ENCODE data around the gene CXCL17. TPM values are rescaled to one million over a fixed set of nuclear protein-coding genes. Genes with fewer than 3 reads are reported as not detected.
A peak's percentile ranks its signal among the peaks of the same experiment; 100 is the strongest.

The CXCL17 gene
- total RNA-seq, 1 experiment from 2014 or later, result 0.34 TPM

GRCh38 chr19:42440357-42441048 lies 2.2 kb downstream of the CXCL17 start:
- DNase-seq (ENCODE audit: low read depth, low spot score), result peak; percentile 78
- in situ Hi-C loops (cut with HindIII; ENCODE audit: low pct_unique_long_range_greater_than_20kb, low sequenced_read_pairs), result no loop called here

- in situ Hi-C loops (cut with HindIII; ENCODE audit: low pct_unique_long_range_greater_than_20kb, low sequenced_read_pairs), result no loop called here
- peak; percentile 58 for DNase-seq (ENCODE audit: low read depth, low spot score)
Observed at GRCh38 chr19:42436006-42436405, 6.7 kb downstream of the CXCL17 start.

- DNase-seq (ENCODE audit: low read depth, low spot score), result no peak
- in situ Hi-C loops (cut with HindIII; ENCODE audit: low pct_unique_long_range_greater_than_20kb, low sequenced_read_pairs), result no loop called here
Observed at GRCh38 chr19:42435316-42435715, 7.4 kb downstream of the CXCL17 start.

GRCh38 chr19:42433503-42434260 lies 9.1 kb downstream of the CXCL17 start:
- DNase-seq (ENCODE audit: low read depth, low spot score), result peak; percentile 79
- in situ Hi-C loops (cut with HindIII; ENCODE audit: low pct_unique_long_range_greater_than_20kb, low sequenced_read_pairs), result no loop called here

DNA sequence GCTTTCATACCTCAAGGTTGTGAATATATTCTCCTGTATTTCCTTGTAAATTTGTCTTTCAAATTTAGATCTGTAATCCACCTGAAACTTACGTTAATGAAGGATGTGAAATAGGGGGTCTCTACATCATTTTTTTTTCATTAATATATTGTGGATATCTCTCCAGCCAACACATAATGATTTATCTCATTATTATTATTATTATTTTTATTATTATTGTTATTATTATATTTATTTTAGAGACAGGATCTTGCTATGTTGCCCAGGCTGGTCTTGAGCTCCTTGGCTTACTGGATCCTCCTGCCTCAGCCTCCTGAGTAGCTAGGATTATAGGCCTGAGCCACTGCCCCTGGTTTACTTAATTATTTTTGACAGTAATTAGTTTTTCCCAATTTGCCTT lies 11.3 kb downstream of the CXCL17 start:
- DNase-seq (ENCODE audit: low read depth, low spot score), result no peak
- in situ Hi-C loops (cut with HindIII; ENCODE audit: low pct_unique_long_range_greater_than_20kb, low sequenced_read_pairs), result no loop called here

DNA sequence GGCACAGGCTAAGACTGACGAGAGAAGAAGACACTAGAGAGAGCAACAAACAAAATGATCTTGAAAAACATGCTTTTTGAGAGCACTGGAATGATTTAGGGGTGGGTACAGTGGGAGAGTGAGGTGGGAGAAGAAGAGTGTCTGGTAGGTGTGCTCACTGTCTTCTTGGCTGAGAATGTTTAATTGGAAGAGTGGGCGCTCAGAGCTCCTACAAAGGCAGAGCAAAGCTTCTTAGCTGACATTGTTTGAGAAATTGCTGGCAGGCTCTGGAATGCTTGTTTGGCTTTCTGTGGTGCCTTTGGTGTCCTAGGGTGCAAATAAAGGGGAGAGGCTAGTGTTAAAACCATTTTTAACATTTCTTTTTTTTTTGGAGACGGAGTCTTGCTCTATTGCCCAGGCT lies 14.1 kb downstream of the CXCL17 start:
- in situ Hi-C loops (cut with HindIII; ENCODE audit: low pct_unique_long_range_greater_than_20kb, low sequenced_read_pairs), result no loop called here
- no peak for DNase-seq (ENCODE audit: low read depth, low spot score)

DNA sequence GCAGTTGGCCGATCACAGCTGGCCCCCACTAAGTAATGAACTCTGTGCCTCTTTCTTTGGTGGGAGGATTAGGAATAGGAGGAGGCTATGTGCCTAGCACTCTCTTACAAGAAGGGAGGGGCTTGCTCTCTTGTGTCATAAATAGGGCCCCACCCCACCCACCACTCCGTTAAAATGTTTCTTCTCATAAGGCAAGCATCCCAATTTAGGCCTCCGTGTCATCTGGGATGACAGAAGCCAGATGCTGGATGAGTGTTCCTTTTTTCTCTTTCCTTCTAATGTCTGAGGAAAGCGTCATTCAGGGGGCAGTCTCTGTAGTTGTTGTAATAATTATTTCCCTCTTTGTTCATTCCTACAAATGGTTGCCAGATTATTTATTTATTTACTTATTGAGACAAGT lies 15.4 kb downstream of the CXCL17 start, which contains the start of gene LIPE:
LIPE (minus strand) TSS at position 76 of the 400 bp plus-strand sequence. CDS start 239 bp downstream, outside the sequence.
- in situ Hi-C loops (cut with HindIII; ENCODE audit: low pct_unique_long_range_greater_than_20kb, low sequenced_read_pairs), result no loop called here

DNA sequence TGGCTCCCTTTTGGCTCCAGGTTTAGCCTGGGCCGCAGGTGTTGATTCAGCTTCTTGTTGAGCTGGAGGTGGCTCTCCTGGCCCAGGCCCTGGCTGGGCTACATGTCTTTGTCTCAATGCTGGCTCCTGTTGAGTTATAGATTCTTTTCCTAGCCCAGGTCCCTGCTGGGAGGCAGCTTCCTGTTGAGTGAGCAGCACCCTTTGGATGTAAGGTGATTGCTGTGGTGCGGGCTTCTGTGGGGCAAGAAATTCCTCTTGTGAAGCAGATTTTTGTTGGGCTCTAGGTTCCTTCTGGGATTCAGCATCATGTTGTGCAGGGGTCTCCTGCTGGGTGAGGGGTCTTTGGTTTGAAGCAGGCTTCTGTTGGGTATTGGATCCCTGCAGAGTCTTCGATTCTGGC lies 16.1 kb downstream of the CXCL17 start:
- DNase-seq (ENCODE audit: low read depth, low spot score), result no peak
- in situ Hi-C loops (cut with HindIII; ENCODE audit: low pct_unique_long_range_greater_than_20kb, low sequenced_read_pairs), result no loop called here

More for the DNA sequence above, 15.4 kb downstream of the CXCL17 start, which contains the start of gene LIPE:
- DNase-seq (ENCODE audit: low read depth, low spot score), result no peak

DNA sequence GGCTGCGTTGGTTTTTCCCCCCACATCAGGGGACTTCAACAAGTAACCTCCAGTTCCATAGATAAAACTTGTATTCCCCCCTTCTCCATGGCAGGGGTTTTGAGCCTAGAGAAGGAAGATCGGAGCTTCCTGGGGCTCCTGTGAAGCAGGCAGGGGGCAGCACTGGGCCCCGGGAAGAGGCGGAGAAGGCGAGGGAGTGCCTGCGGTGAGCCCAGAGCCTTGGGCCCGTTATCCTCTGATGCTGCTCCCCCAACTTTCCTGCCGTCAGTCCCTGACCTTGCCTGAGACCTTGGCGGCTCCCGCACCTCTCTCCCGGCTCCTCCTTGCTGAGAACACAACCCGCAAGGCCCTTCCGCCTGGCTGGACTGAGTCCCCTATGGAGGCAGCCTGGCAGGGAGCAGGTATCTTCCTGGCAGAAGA lies 18.0 kb downstream of the CXCL17 start:
- DNase-seq (ENCODE audit: low read depth, low spot score), result no peak
- in situ Hi-C loops (cut with HindIII; ENCODE audit: low pct_unique_long_range_greater_than_20kb, low sequenced_read_pairs), result no loop called here

GRCh38 chr19:42424345-42424707 lies 18.4 kb downstream of the CXCL17 start:
- in situ Hi-C loops (cut with HindIII; ENCODE audit: low pct_unique_long_range_greater_than_20kb, low sequenced_read_pairs), result no loop called here
- no peak for DNase-seq (ENCODE audit: low read depth, low spot score)

DNA sequence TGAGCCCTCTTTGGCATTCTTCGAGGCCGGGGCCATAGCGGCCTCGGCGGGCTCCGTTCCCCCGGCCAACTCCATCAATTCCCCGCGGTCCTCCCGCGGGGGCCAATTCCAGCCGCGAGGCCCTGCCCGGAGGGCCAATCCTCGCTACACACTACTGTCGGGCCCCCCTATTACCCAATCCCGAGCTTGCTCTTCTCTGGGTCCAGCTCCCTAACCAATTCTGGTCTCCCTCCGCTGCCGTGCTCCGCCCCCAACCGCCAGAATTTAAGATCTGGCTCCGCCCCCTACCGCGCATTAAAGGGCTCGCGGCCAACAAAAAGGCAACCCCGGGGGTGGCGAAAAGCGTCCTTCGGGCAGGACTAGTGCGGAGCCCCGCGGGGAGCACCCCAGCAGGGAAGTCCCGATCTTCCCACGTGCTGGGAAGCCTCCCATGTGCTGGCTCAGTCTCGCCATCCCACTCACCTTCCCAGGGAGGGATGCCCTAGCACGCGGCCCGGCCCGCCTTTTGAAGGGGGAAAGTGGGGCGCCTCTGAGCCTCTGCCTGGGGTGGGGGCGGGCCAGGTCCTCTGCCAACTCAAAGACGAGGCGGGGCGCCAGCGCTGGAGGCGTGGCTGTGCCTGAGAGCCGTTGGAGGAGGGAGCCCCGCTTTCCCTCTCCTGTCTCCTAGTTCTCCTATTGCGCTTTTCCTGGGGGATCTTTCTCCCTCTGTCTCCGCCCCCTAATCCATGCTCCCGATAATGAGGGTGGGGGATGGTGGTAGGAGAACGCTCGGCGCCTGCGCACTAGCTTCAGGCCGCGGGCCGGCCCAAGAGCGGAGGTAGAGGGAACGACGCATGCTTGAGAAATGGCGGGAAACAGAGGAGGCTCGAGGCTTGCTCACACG lies 19.0 kb downstream of the CXCL17 start:
- no peak for DNase-seq (ENCODE audit: low read depth, low spot score)
- in situ Hi-C loops (cut with HindIII; ENCODE audit: low pct_unique_long_range_greater_than_20kb, low sequenced_read_pairs), result no loop called here

- DNase-seq (ENCODE audit: low read depth, low spot score), result no peak
Observed at GRCh38 chr19:42422901-42423461, 19.8 kb downstream of the CXCL17 start.

GRCh38 chr19:42422092-42422900 lies 20.4 kb downstream of the CXCL17 start:
- no peak for DNase-seq (ENCODE audit: low read depth, low spot score)
- in situ Hi-C loops (cut with HindIII; ENCODE audit: low pct_unique_long_range_greater_than_20kb, low sequenced_read_pairs), result no loop called here

More at GRCh38 chr19:42422901-42423461, 19.8 kb downstream of the CXCL17 start:
- in situ Hi-C loops (cut with HindIII; ENCODE audit: low pct_unique_long_range_greater_than_20kb, low sequenced_read_pairs), result no loop called here

DNA sequence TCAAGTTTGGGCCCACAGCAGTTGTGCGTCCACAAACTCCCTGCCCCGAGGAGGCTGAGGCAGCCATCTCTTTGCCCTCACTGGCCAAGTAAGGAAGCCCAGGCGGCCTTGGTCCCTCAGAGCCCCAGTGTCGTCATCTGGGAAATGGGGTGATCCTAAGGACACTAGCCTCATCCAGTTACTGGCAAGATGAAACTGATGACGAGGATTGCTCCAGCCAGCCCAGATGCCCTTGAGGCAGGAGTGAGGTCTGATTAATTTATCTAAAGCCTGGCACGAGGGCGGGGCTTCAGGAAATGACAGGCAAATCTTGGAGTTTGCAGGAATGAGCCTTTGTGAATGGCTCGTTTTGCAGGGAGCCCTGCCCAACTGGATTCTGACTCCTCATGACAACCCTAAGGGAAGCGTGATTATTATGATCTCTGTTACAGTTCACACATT lies 21.1 kb downstream of the CXCL17 start:
- in situ Hi-C loops (cut with HindIII; ENCODE audit: low pct_unique_long_range_greater_than_20kb, low sequenced_read_pairs), result no loop called here
- DNase-seq (ENCODE audit: low read depth, low spot score), result peak; percentile 35

DNA sequence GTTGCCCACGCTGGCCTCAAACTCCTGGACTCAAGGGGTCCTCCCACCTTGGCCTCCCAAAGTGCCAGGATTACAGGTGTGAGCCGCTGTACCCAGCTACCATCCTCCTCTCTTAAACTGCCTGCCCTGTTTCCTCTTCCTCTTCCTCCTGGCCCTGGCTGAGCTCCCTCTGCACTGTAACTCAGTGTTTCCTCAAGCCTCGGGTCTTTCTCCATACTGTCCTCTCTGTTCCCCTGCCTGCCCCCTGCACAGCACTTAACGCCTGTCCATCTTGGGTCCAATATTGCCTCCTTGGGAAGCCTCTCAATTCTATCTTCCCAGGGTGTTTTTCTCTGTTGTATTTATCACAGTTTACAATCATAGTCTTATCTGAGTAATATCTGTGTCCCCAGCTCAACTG lies 21.6 kb downstream of the CXCL17 start:
- in situ Hi-C loops (cut with HindIII; ENCODE audit: low pct_unique_long_range_greater_than_20kb, low sequenced_read_pairs), result no loop called here
- DNase-seq (ENCODE audit: low read depth, low spot score), result no peak

- in situ Hi-C loops (cut with HindIII; ENCODE audit: low pct_unique_long_range_greater_than_20kb, low sequenced_read_pairs), result no loop called here
Observed at GRCh38 chr19:42420055-42420544, 22.6 kb downstream of the CXCL17 start.

GRCh38 chr19:42419309-42419708 lies 23.4 kb downstream of the CXCL17 start:
- in situ Hi-C loops (cut with HindIII; ENCODE audit: low pct_unique_long_range_greater_than_20kb, low sequenced_read_pairs), result no loop called here
- DNase-seq (ENCODE audit: low read depth, low spot score), result no peak

More at GRCh38 chr19:42420055-42420544, 22.6 kb downstream of the CXCL17 start:
- DNase-seq (ENCODE audit: low read depth, low spot score), result peak; percentile 69

Data from SK-MEL-5 (cell line).